Stimulated activated CD8-positive, alpha-beta memory T cell treated with anti-CD3 and anti-CD28 coated beads, Interleukin-4, amount 100 ng/mL, for 1 hour (primary cell): Measurements from ENCODE around the gene MCTP2.
A peak's percentile ranks its signal among the peaks of the same experiment; 100 is the strongest.

Experiments used
- DNase-seq, 2 donors: peaks; one replicate each; pipeline ENCODE4 v3.0.0-alpha.2; 2020; ENCODE audit warnings: low read depth in 2 of 2, low spot score in 1 of 2

Gene MCTP2

GRCh38 chr15:94297558-94297957 lies 66.2 kb downstream of the MCTP2 start:
- DNase-seq = no peak

GRCh38 chr15:94298364-94298763 lies 67.0 kb downstream of the MCTP2 start:
- DNase-seq = no peak

GRCh38 chr15:94300612-94301011 lies 69.3 kb downstream of the MCTP2 start:
- no peak for DNase-seq

GRCh38 chr15:94305133-94305532 lies 73.8 kb downstream of the MCTP2 start:
- no peak for DNase-seq

- DNase-seq = no peak
Measured at GRCh38 chr15:94306700-94307650, 75.6 kb downstream of the MCTP2 start.

- DNase-seq = no peak
Measured at GRCh38 chr15:94312946-94313345, 81.6 kb downstream of the MCTP2 start.

GRCh38 chr15:94314639-94315038 lies 83.3 kb downstream of the MCTP2 start:
- DNase-seq = no peak

- DNase-seq = no peak
Measured at GRCh38 chr15:94317211-94317610, 85.8 kb downstream of the MCTP2 start.

GRCh38 chr15:94322141-94322540 lies 90.8 kb downstream of the MCTP2 start:
- no peak for DNase-seq

- no peak for DNase-seq
Measured at GRCh38 chr15:94323076-94323475, 91.7 kb downstream of the MCTP2 start.

GRCh38 chr15:94324117-94324826 lies 92.9 kb downstream of the MCTP2 start:
- peak; percentile 30 to 35 for DNase-seq

- no peak for DNase-seq
Measured at GRCh38 chr15:94324835-94325767, 93.7 kb downstream of the MCTP2 start.

- no peak for DNase-seq
Measured at GRCh38 chr15:94327356-94327936, 96.1 kb downstream of the MCTP2 start.

- no peak for DNase-seq
Measured at GRCh38 chr15:94331731-94332130, 100.4 kb downstream of the MCTP2 start.

- no peak for DNase-seq
Measured at GRCh38 chr15:94335616-94336015, 104.3 kb downstream of the MCTP2 start.

GRCh38 chr15:94336817-94337467 lies 105.6 kb downstream of the MCTP2 start:
- no peak for DNase-seq

- DNase-seq = no peak
Measured at GRCh38 chr15:94338243-94338846, 107.0 kb downstream of the MCTP2 start.

GRCh38 chr15:94346282-94346681 lies 114.9 kb downstream of the MCTP2 start:
- DNase-seq = no peak

- DNase-seq = no peak
Measured at GRCh38 chr15:94348084-94348483, 116.7 kb downstream of the MCTP2 start.

GRCh38 chr15:94351031-94351535 lies 119.7 kb downstream of the MCTP2 start:
- no peak for DNase-seq
